Measurements from ENCODE around the gene HNRNPH3.

DNA sequence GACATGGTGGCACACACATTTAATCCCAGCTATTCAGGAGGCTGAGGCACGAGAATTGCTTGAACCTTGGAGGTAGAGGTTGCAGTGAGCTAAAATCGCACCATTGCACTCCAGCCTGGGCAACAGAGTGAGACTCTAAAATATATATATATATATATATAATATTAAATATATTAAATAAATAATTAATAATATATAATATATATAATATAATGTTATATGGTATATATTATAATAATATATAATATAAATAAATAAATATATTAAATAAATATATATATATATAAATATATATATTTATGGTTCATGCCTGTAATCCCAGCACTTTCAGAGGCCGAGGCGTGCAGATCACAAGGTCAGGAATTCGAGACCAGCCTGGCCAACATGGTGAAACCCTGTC, 34.7 kb downstream of the HNRNPH3 start:
- TF ChIP-seq, protein P1, sequence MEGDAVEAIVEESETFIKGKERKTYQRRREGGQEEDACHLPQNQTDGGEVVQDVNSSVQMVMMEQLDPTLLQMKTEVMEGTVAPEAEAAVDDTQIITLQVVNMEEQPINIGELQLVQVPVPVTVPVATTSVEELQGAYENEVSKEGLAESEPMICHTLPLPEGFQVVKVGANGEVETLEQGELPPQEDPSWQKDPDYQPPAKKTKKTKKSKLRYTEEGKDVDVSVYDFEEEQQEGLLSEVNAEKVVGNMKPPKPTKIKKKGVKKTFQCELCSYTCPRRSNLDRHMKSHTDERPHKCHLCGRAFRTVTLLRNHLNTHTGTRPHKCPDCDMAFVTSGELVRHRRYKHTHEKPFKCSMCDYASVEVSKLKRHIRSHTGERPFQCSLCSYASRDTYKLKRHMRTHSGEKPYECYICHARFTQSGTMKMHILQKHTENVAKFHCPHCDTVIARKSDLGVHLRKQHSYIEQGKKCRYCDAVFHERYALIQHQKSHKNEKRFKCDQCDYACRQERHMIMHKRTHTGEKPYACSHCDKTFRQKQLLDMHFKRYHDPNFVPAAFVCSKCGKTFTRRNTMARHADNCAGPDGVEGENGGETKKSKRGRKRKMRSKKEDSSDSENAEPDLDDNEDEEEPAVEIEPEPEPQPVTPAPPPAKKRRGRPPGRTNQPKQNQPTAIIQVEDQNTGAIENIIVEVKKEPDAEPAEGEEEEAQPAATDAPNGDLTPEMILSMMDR (IDR thresholded peaks at IDR 0.05): no peak
- TF ChIP-seq RAD21 (conservative IDR thresholded peaks at IDR 0.05 in 1 of 2, IDR thresholded peaks at IDR 0.05 in 1 of 2): no peak
- TF ChIP-seq, protein P2, sequence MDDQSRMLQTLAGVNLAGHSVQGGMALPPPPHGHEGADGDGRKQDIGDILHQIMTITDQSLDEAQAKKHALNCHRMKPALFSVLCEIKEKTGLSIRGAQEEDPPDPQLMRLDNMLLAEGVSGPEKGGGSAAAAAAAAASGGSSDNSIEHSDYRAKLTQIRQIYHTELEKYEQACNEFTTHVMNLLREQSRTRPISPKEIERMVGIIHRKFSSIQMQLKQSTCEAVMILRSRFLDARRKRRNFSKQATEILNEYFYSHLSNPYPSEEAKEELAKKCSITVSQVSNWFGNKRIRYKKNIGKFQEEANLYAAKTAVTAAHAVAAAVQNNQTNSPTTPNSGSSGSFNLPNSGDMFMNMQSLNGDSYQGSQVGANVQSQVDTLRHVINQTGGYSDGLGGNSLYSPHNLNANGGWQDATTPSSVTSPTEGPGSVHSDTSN (IDR thresholded peaks at IDR 0.05): no peak
- TF ChIP-seq CEBPB (IDR thresholded peaks at IDR 0.05): no peak
- TF ChIP-seq SREBF2 (IDR thresholded peaks at IDR 0.05): no peak
- TF ChIP-seq, protein P3, sequence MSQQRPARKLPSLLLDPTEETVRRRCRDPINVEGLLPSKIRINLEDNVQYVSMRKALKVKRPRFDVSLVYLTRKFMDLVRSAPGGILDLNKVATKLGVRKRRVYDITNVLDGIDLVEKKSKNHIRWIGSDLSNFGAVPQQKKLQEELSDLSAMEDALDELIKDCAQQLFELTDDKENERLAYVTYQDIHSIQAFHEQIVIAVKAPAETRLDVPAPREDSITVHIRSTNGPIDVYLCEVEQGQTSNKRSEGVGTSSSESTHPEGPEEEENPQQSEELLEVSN (IDR thresholded peaks at IDR 0.05; ENCODE audit: borderline replicate concordance, low read depth): no peak
- TF ChIP-seq, protein P4, sequence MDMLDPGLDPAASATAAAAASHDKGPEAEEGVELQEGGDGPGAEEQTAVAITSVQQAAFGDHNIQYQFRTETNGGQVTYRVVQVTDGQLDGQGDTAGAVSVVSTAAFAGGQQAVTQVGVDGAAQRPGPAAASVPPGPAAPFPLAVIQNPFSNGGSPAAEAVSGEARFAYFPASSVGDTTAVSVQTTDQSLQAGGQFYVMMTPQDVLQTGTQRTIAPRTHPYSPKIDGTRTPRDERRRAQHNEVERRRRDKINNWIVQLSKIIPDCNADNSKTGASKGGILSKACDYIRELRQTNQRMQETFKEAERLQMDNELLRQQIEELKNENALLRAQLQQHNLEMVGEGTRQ (IDR thresholded peaks at IDR 0.05): no peak

Measured in A549 (cell line).